Erythroblast (primary cell): Measurements from ENCODE around the gene IWS1.

Experiments
- GATA1 ChIP-seq: IDR thresholded peaks from 2 replicates; pipeline ENCODE4 v1.6.1; 2011; ENCODE audit warnings: low read depth, mild to moderate bottlenecking, control low read depth, low read length, moderate library complexity
- POLR2A ChIP-seq: IDR thresholded peaks from 2 replicates; pipeline ENCODE4 v1.6.1; 2011; ENCODE audit warnings: mild to moderate bottlenecking, low read length

DNA sequence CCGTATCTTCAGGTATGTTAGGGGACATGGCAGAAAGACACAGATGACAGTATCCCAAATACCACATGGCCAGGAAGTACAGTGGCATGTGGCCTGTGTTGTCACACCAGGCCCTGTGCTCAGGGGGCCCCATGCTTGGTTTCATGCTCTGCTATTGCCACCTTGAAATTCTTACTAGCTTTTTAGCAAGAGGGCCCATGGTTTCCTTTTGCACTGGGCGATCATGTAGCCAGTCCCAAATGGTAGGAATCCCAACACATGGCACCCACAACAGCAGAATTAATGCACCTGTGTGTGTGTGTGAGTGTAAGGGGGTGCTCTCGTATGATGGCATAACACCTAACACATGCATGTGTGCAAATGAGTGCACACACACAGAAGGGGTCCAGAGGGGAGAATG, 48.4 kb upstream of the IWS1 start:
- TF ChIP-seq POLR2A (no peak), GATA1 (no peak)
